GM12872 (cell line): ENCODE data around the gene CCDC85C.
A peak's percentile ranks its signal among the peaks of the same experiment; 100 is the strongest.

ENCODE experiments used
- TF ChIP-seq, protein P1 (sequence below): IDR thresholded peaks from 3 replicates; pipeline ENCODE4 v1.5.1; 2011; ENCODE audit warnings: low read depth, mild to moderate bottlenecking, low read length, moderate library complexity; ENCODE audit not compliant: insufficient read depth

CCDC85C gene

DNA sequence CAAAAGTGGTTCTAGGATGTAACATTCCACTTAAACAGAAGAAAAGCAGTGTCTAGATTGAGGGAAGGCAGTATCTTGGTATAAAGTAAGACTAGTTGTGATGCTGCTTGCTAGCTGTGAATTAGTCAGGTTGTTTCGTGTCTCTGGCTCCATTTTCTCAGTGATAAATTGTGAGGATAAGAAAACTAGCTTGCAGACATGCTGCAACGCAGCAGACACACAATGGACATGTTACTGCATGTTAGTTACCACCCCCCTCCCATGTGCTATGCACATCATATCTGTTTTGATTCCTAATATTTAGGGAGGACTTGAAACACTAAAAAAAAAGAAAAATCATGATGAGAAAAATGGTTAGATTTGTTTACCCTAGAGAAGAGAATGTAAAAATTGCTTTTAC lies 119.9 kb downstream of the CCDC85C start:
- TF ChIP-seq, protein P1, sequence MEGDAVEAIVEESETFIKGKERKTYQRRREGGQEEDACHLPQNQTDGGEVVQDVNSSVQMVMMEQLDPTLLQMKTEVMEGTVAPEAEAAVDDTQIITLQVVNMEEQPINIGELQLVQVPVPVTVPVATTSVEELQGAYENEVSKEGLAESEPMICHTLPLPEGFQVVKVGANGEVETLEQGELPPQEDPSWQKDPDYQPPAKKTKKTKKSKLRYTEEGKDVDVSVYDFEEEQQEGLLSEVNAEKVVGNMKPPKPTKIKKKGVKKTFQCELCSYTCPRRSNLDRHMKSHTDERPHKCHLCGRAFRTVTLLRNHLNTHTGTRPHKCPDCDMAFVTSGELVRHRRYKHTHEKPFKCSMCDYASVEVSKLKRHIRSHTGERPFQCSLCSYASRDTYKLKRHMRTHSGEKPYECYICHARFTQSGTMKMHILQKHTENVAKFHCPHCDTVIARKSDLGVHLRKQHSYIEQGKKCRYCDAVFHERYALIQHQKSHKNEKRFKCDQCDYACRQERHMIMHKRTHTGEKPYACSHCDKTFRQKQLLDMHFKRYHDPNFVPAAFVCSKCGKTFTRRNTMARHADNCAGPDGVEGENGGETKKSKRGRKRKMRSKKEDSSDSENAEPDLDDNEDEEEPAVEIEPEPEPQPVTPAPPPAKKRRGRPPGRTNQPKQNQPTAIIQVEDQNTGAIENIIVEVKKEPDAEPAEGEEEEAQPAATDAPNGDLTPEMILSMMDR, result no peak

- TF ChIP-seq, protein P1, result 0 out of 3 replicates have a peak, but pooled peaks have one; percentile 4
Observed at GRCh38 chr14:99481745-99482099, 122.3 kb downstream of the CCDC85C start.

DNA sequence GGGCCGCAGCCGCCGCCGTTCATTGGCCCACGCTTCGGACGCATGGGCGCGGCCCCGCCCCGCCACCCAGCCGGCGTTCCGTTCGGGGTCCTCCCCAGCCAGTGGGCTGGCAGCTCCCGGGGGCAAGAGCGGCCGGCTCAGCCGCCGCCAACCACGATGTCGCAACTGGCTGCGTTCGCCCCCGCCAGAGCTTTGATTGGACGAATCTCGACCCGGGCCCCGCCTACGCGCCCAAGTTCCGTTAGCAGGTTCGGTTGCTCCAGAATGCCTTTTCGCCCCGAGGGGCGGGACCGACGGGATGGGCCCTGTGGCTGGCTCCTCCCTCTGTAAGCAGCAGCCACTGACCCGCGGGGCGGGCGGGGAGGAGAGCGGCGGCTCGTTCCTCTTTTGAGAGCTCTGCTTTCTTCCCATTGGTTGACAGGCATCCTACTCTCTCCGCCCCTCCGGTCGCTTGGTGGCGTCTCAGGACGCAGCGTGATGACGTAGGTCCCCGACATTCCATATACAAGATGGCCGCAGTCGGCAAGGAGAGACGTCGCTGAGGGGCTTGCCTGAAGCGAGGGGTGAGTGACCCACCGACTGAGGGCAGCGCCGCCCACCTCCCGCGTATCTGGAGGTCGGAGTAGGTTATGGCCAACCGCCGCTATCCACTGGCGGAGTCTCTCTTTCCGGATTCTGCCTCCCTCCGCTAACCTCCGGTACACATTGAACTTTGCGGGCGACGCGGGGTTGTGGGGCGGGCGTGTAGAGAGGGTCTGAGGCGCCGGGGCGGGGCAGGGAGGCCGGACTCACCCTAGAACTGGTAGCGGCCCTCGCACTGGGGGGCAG lies 122.9 kb downstream of the CCDC85C start, which contains the start of gene CCNK:
TSS of gene CCNK (plus strand) at position 493 of the 828 bp plus-strand sequence. CDS start 11,269 bp downstream, outside the sequence.
- TF ChIP-seq, protein P1, result no peak

DNA sequence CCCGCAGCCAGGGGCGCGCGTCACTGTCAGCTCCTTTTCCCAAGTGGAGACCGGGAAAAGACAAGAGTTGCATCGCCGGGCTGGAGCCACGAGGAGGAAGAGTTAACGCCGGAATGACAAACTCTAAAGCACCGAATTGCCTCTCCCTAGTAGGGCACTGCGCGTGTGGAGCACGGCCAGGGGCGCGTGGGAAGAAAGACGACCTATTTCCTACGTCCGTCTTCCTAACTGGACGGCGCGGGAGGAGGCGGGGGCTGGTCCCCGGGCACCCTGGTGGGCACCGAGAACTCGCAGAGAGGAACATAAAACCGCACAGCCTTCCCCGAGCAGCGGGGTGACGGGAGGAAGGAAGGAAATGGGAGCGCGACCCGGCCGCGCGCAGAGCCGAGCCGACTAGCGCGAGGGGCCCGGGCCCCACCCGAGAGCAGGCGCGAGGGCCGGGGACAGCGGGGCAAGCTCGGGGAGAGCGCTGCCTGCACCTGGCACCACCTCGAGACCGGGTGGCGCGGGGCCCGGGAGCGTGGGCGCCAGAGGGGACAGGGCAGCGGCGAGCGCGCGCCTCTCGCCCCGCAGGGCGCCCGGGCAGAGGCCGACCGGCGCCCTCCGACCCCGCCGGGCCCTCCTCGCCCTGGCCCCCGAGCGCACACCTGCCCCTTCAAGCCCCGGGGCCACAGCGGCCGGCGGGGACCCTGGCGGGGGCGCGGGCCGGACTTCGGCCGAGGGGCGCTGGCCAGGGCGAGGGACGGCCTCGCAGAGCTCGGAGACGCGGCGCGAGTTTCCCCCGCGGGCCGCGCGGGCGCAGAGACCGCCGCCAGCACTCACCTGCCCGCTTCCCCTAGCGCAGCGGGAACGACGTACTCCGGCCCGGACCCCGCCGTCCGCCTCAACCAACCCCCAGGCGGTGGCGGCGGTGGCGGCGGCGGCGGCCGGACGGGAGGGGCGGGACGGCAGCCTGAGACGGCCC lies 123.8 kb downstream of the CCDC85C start, which contains the start of gene SETD3:
TSS of gene SETD3 (minus strand) at position 954 of the 964 bp plus-strand sequence. CDS start 15,054 bp downstream, outside the sequence.
- TF ChIP-seq, protein P1, result no peak

GRCh38 chr14:99479160-99479905 lies 124.7 kb downstream of the CCDC85C start:
- TF ChIP-seq, protein P1, result no peak

DNA sequence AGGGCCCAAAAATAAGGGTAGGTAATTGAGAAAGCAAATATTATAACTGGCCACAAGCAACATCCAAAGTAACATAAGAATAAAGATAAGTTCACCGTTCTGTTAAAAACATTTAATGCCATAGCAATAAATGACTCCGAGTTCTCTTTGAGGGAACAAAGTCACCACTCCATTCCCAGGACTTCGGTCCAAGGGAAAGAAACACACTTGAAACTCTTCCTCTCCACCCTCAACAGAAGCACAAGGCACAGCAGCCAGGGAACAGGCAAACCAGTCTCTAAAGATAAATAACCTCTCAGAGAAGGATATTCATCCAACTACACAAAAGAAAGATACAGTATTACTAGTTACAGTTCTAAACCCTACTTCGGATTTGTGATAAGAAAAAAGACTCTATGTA lies 125.9 kb downstream of the CCDC85C start:
- TF ChIP-seq, protein P1, result no peak
